Panc1 (cell line): ENCODE data around the gene TBC1D22A. TPM values are rescaled to one million over a fixed set of nuclear protein-coding genes. Genes with fewer than 3 reads are reported as not detected.

ENCODE experiments used
- ATAC-seq: fragments of 200-7000 bp; cut with Tn5 transposase; 2 replicates; pipeline ENCODE4 v1.9.1; 2020; ENCODE audit warnings: mild to moderate bottlenecking, moderate library complexity
- BruUV-seq: library from RNA; stranded (reverse); fragments of 400-500 nt; replicated peaks from 2 replicates; lab custom pipeline; 2021; lab: Mats Ljungman, UMichigan
- CTCF ChIA-PET: fragments of 300-600 bp; sonication (Branson Sonifier 250); formaldehyde crosslinking; loops from one replicate; lab custom pipeline; 2022; ENCODE audit warnings: antibody characterized with exemption; lab: Charles Lee
- POLR2A ChIA-PET: fragments of 300-600 bp; sonication (Branson Sonifier 250); formaldehyde crosslinking; loops from one replicate; lab custom pipeline; 2022; ENCODE audit warnings: antibody characterized with exemption; lab: Charles Lee
- DNase-seq: peaks from one replicate; pipeline ENCODE4 v3.0.0-alpha.2; 2010; ENCODE audit warnings: low read depth, low spot score
- H3K27ac ChIP-seq: 2 replicates; pipeline ENCODE4 v1.5.1; 2011; ENCODE audit warnings: mild to moderate bottlenecking, low read length, inconsistent platforms
- H3K27me3 ChIP-seq: fragments of 200-500 bp; sonication (Bioruptor generic); 2 replicates; pipeline ENCODE4 v1.6.0; 2014; ENCODE audit warnings: low read length, inconsistent platforms; ENCODE audit not compliant: control insufficient read depth, insufficient read depth
- H3K36me3 ChIP-seq: fragments of 200-500 bp; sonication (Bioruptor generic); 2 replicates; pipeline ENCODE4 v1.5.1; 2014; ENCODE audit warnings: inconsistent platforms, mild to moderate bottlenecking, low read length, moderate library complexity; ENCODE audit not compliant: control insufficient read depth, insufficient read depth
- H3K4me1 ChIP-seq: 2 replicates; pipeline ENCODE4 v1.5.1; 2011; ENCODE audit warnings: inconsistent platforms, mild to moderate bottlenecking, low read length, moderate library complexity; ENCODE audit not compliant: control insufficient read depth, insufficient read depth
- H3K4me3 ChIP-seq, 2 experiments: 2 replicates each; pipeline ENCODE4 v1.5.1; 2011 to 2012; ENCODE audit warnings: low read depth in 2 of 2, low read length in 2 of 2, mild to moderate bottlenecking in 2 of 2, inconsistent platforms in 1 of 2, moderate library complexity in 1 of 2
- H3K9me3 ChIP-seq: fragments of 200-500 bp; sonication (Bioruptor generic); 2 replicates; pipeline ENCODE4 v1.5.1; 2014; ENCODE audit warnings: low read depth, mild to moderate bottlenecking, inconsistent platforms, low read length, moderate library complexity; ENCODE audit not compliant: control insufficient read depth, insufficient read depth
- CTCF ChIP-seq: fragments of 450-650 bp; IDR thresholded peaks from 2 replicates; pipeline ENCODE4 v1.5.1; 2017; ENCODE audit warnings: mild to moderate bottlenecking
- POLR2AphosphoS5 ChIP-seq: IDR thresholded peaks from 2 replicates; pipeline ENCODE4 v1.6.1; 2012; ENCODE audit warnings: mild to moderate bottlenecking, low read depth, low read length, moderate library complexity
- SIN3A ChIP-seq: IDR thresholded peaks from 2 replicates; pipeline ENCODE4 v1.6.1; 2012; ENCODE audit warnings: low read depth, mild to moderate bottlenecking, low read length, moderate library complexity, borderline replicate concordance; ENCODE audit not compliant: insufficient read depth
- TCF7L2 ChIP-seq: IDR thresholded peaks from 2 replicates; pipeline ENCODE4 v1.6.1; 2011; ENCODE audit warnings: mild to moderate bottlenecking, low read depth, low read length, inconsistent platforms
- in situ Hi-C: cut with HindIII; loops from 2 replicates; pipeline ENCODE4 v1.10.0; 2016; ENCODE audit warnings: low sequenced_read_pairs, low pct_unique_long_range_greater_than_20kb
- intact Hi-C: fragments of 100-400 bp; cut with micrococcal nuclease; formaldehyde crosslinking; loops from one replicate; pipeline ENCODE4 v1.10.0; 2022; ENCODE audit not compliant: unreplicated experiment
- total RNA-seq: library from RNA; stranded (reverse); gene quantifications from one replicate; pipeline ENCODE4 v1.2.1, GENCODE V29; 2021; ENCODE audit not compliant: unreplicated experiment
- TF ChIP-seq, protein P1 (sequence below), 2 experiments: IDR thresholded peaks; 2 replicates each; pipeline ENCODE4 v1.6.1; 2011 to 2012; ENCODE audit warnings: low read depth in 2 of 2, control low read depth in 1 of 2, low read length in 1 of 2, mild to moderate bottlenecking in 1 of 2, moderate library complexity in 1 of 2; ENCODE audit not compliant: insufficient read depth in 1 of 2

TBC1D22A gene
- total RNA-seq, 1 experiment from 2014 or later: 28.7 TPM

- no peaks in the 10 kb centered on the region for H3K36me3 ChIP-seq
- no peak for ATAC-seq
- H3K4me3 ChIP-seq: no peak overlapping the region
- POLR2A ChIA-PET: no interaction called here
- no peaks in the 10 kb centered on the region for H3K9me3 ChIP-seq
- H3K27me3 ChIP-seq: no peaks in the 10 kb centered on the region
- CTCF ChIA-PET: no interaction called here
- BruUV-seq: no TSS peak
- no peak overlapping the region for H3K27ac ChIP-seq
- in situ Hi-C loops (no loop called here), intact Hi-C loops (no loop called here)
- TF ChIP-seq, protein P1, sequence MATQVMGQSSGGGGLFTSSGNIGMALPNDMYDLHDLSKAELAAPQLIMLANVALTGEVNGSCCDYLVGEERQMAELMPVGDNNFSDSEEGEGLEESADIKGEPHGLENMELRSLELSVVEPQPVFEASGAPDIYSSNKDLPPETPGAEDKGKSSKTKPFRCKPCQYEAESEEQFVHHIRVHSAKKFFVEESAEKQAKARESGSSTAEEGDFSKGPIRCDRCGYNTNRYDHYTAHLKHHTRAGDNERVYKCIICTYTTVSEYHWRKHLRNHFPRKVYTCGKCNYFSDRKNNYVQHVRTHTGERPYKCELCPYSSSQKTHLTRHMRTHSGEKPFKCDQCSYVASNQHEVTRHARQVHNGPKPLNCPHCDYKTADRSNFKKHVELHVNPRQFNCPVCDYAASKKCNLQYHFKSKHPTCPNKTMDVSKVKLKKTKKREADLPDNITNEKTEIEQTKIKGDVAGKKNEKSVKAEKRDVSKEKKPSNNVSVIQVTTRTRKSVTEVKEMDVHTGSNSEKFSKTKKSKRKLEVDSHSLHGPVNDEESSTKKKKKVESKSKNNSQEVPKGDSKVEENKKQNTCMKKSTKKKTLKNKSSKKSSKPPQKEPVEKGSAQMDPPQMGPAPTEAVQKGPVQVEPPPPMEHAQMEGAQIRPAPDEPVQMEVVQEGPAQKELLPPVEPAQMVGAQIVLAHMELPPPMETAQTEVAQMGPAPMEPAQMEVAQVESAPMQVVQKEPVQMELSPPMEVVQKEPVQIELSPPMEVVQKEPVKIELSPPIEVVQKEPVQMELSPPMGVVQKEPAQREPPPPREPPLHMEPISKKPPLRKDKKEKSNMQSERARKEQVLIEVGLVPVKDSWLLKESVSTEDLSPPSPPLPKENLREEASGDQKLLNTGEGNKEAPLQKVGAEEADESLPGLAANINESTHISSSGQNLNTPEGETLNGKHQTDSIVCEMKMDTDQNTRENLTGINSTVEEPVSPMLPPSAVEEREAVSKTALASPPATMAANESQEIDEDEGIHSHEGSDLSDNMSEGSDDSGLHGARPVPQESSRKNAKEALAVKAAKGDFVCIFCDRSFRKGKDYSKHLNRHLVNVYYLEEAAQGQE (IDR thresholded peaks at IDR 0.05; ENCODE audit: insufficient read depth in 1 of 2, low read depth in 2 of 2, low read length in 1 of 2): no peak
- TF ChIP-seq CTCF: no peak
- no peak for TF ChIP-seq POLR2AphosphoS5
- TF ChIP-seq SIN3A: no peak
- TF ChIP-seq TCF7L2: no peak
- H3K4me1 ChIP-seq: no peaks in the 10 kb centered on the region
- DNase-seq: no peak
These were observed 459.6 kb downstream of the TBC1D22A start for GRCh38 chr22:47221840-47222615.

Other genes starting within 250 kb of the TBC1D22A start
- gene CELSR1, start 225.0 kb upstream of the TBC1D22A start, total RNA-seq: 30.7 TPM
- gene GRAMD4, start 142.3 kb upstream of the TBC1D22A start, total RNA-seq: 30.8 TPM
- 30.9 TPM for gene CERK, start 24.4 kb upstream of the TBC1D22A start, total RNA-seq